WTC11 (cell line): ENCODE measurements around the gene INPP5K. TPM values are rescaled to one million over a fixed set of nuclear protein-coding genes. Genes with fewer than 3 reads are reported as not detected.
"Not testable (repeated sequence)": the region's sequence is repeated elsewhere in the genome, so short reads cannot be mapped to it uniquely, and the experiment has no call there.

Experiments
- ATAC-seq: fragments of 200-7000 bp; cut with Tn5 transposase; 2 replicates; pipeline ENCODE4 v1.10.0; 2021; ENCODE audit warnings: mild to moderate bottlenecking, moderate library complexity
- CTCF ChIA-PET: fragments of 300-600 bp; sonication (Branson Sonifier 250); formaldehyde crosslinking; loops from one replicate; lab custom pipeline; 2021; ENCODE audit warnings: antibody characterized with exemption; lab: Charles Lee
- POLR2A ChIA-PET: fragments of 350-600 bp; sonication (Branson Sonifier 250); formaldehyde crosslinking; loops from one replicate; lab custom pipeline; 2021; ENCODE audit warnings: antibody characterized with exemption; lab: Charles Lee
- DNase-seq: peaks from one replicate; pipeline ENCODE4 v3.0.0; 2021; ENCODE audit warnings: low spot score
- H3K27ac Mint-ChIP-seq: 2 replicates; pipeline ENCODE4 v1.8.0; 2021; ENCODE audit warnings: mixed read lengths
- H3K27me3 Mint-ChIP-seq: 2 replicates; pipeline ENCODE4 v1.8.0; 2021; ENCODE audit warnings: low read depth, mild to moderate bottlenecking, moderate library complexity, mixed read lengths
- H3K36me3 Mint-ChIP-seq: 2 replicates; pipeline ENCODE4 v1.8.0; 2021; ENCODE audit warnings: mixed read lengths
- H3K4me1 Mint-ChIP-seq: 2 replicates; pipeline ENCODE4 v1.8.0; 2022; ENCODE audit warnings: mixed read lengths
- H3K4me3 Mint-ChIP-seq: 2 replicates; pipeline ENCODE4 v1.8.0; 2021; ENCODE audit warnings: mild to moderate bottlenecking, moderate library complexity, mixed read lengths
- H3K9me3 Mint-ChIP-seq: 2 replicates; pipeline ENCODE4 v1.8.0; 2021; ENCODE audit warnings: mixed read lengths
- ATF6 ChIP-seq: sonication (generic); formaldehyde crosslinking; IDR thresholded peaks from 2 replicates; pipeline ENCODE4 v1.8.1; 2023; ENCODE audit warnings: mild to moderate bottlenecking, missing genetic modification reagents
- CTCF ChIP-seq: fragments of 200-600 bp; IDR thresholded peaks from 2 replicates; pipeline ENCODE4 v1.8.0; 2022; ENCODE audit warnings: antibody characterized with exemption
- E2F5 ChIP-seq: sonication (generic); formaldehyde crosslinking; IDR thresholded peaks from 2 replicates; pipeline ENCODE4 v1.8.1; 2022; ENCODE audit warnings: mild to moderate bottlenecking, moderate library complexity, missing genetic modification reagents
- ESRRA ChIP-seq: sonication (generic); formaldehyde crosslinking; IDR thresholded peaks from 2 replicates; pipeline ENCODE4 v1.8.1; 2022; ENCODE audit warnings: mild to moderate bottlenecking, missing genetic modification reagents, borderline replicate concordance
- GRHL2 ChIP-seq: fragments of 250-450 bp; sonication (Bioruptor Pico); IDR thresholded peaks from 2 replicates; pipeline ENCODE4 v1.8.0; 2022; ENCODE audit warnings: mild to moderate bottlenecking, moderate library complexity; ENCODE audit not compliant: insufficient replicate concordance, severe bottlenecking
- NFE2L1 ChIP-seq: sonication (generic); formaldehyde crosslinking; IDR thresholded peaks from 2 replicates; pipeline ENCODE4 v1.8.1; 2023; ENCODE audit warnings: missing genetic modification reagents
- NR3C1 ChIP-seq: sonication (generic); formaldehyde crosslinking; conservative IDR thresholded peaks from 2 replicates; pipeline ENCODE4 v1.8.1; 2023; ENCODE audit warnings: low read depth, mild to moderate bottlenecking, missing genetic modification reagents
- PRDM15 ChIP-seq: sonication (generic); formaldehyde crosslinking; IDR thresholded peaks from 2 replicates; pipeline ENCODE4 v1.8.0; 2022; ENCODE audit warnings: missing genetic modification reagents
- PRRX2 ChIP-seq: fragments of 250-450 bp; sonication (Bioruptor Pico); IDR thresholded peaks from 2 replicates; pipeline ENCODE4 v1.8.0; 2021; ENCODE audit warnings: mild to moderate bottlenecking
- RORB ChIP-seq: fragments of 250-450 bp; sonication (Bioruptor Pico); IDR thresholded peaks from 2 replicates; pipeline ENCODE4 v1.9.0; 2021; ENCODE audit warnings: mild to moderate bottlenecking
- total RNA-seq: library from RNA; stranded (reverse); gene quantifications from 3 replicates; pipeline ENCODE4 v1.2.3, GENCODE V29; 2021

The INPP5K gene
- total RNA-seq, 1 experiment from 2014 or later: 26.8 TPM

GRCh38 chr17:1532836-1533602 lies 16.6 kb upstream of the INPP5K start:
- H3K4me1 Mint-ChIP-seq: no peaks in the 10 kb centered on the region
- H3K36me3 Mint-ChIP-seq: peaks cover 40% of the 10 kb centered on the region
- no peaks in the 10 kb centered on the region for H3K9me3 Mint-ChIP-seq
- no peak overlapping the region for H3K4me3 Mint-ChIP-seq
- CTCF ChIA-PET: interaction anchor here (0.5 to 2.0 kb wide), 46 partner anchors 11 to 346 kb away, joined by 3 to 23 read pairs (median 3); partner anchors contain the start of genes CRK, INPP5K, MYO1C and PITPNA
- DNase-seq: peak; percentile 75
- no peak overlapping the region for H3K27ac Mint-ChIP-seq
- peak; percentile 37; the same call in 1 of the 2 replicates for TF ChIP-seq CTCF
- TF ChIP-seq E2F5 (CRISPR knock-in tag): no peak
- POLR2A ChIA-PET: interaction anchor here (1.0 kb wide), 1 partner anchor 12 kb away, joined by 3 read pairs; no protein-coding TSS in a partner anchor
- H3K27me3 Mint-ChIP-seq: no peaks in the 10 kb centered on the region
- ATAC-seq: peak; percentile 97

GRCh38 chr17:1529863-1530262 lies 13.5 kb upstream of the INPP5K start:
- DNase-seq: no peak
- no peak for ATAC-seq
- POLR2A ChIA-PET: no interaction called here
- CTCF ChIA-PET: no interaction called here
- H3K9me3 Mint-ChIP-seq: no peaks in the 10 kb centered on the region
- no peaks in the 10 kb centered on the region for H3K4me1 Mint-ChIP-seq
- no peak overlapping the region for H3K27ac Mint-ChIP-seq
- H3K36me3 Mint-ChIP-seq: peaks cover 34% of the 10 kb centered on the region
- H3K4me3 Mint-ChIP-seq: no peak overlapping the region
- TF ChIP-seq ESRRA: no peak
- no peak for TF ChIP-seq GRHL2 (CRISPR knock-in tag)
- TF ChIP-seq NR3C1 (CRISPR knock-in tag): no peak
- TF ChIP-seq NFE2L1 (CRISPR knock-in tag): no peak
- no peak for TF ChIP-seq ATF6 (CRISPR knock-in tag)
- no peak for TF ChIP-seq PRDM15 (CRISPR knock-in tag)
- TF ChIP-seq PRRX2 (CRISPR knock-in tag): no peak
- no peak for TF ChIP-seq RORB (CRISPR knock-in tag)
- no peaks in the 10 kb centered on the region for H3K27me3 Mint-ChIP-seq

- H3K27me3 Mint-ChIP-seq, H3K4me1 Mint-ChIP-seq, CTCF ChIA-PET, H3K4me3 Mint-ChIP-seq, POLR2A ChIA-PET, H3K9me3 Mint-ChIP-seq, ATAC-seq, H3K27ac Mint-ChIP-seq, DNase-seq: not testable (repeated sequence)
- H3K36me3 Mint-ChIP-seq: peaks cover 26% of the 10 kb centered on the region
Observed at GRCh38 chr17:1526876-1527275, 10.5 kb upstream of the INPP5K start.
